Erythroblast (primary cell): ENCODE measurements around the gene LIN37.

Experiments
- GATA1 ChIP-seq: IDR thresholded peaks from 2 replicates; pipeline ENCODE4 v1.6.1; 2011; ENCODE audit warnings: low read depth, mild to moderate bottlenecking, control low read depth, low read length, moderate library complexity
- POLR2A ChIP-seq: IDR thresholded peaks from 2 replicates; pipeline ENCODE4 v1.6.1; 2011; ENCODE audit warnings: mild to moderate bottlenecking, low read length

DNA sequence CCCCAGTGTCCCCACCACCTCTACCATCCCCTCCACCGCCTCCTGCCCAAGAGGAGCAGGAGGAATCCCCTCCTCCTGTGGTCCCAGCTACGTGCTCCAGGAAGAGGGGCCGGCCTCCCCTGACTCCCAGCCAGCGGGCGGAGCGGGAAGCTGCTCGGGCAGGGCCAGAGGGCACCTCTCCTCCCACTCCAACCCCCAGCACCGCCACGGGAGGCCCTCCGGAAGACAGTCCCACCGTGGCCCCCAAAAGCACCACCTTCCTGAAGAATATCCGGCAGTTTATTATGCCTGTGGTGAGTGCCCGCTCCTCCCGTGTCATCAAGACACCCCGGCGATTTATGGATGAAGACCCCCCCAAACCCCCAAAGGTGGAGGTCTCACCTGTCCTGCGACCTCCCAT is 27.7 kb upstream of the LIN37 start:
- TF ChIP-seq POLR2A (no peak), GATA1 (no peak)
